ENCODE measurements around the gene TGFBRAP1.

DNA sequence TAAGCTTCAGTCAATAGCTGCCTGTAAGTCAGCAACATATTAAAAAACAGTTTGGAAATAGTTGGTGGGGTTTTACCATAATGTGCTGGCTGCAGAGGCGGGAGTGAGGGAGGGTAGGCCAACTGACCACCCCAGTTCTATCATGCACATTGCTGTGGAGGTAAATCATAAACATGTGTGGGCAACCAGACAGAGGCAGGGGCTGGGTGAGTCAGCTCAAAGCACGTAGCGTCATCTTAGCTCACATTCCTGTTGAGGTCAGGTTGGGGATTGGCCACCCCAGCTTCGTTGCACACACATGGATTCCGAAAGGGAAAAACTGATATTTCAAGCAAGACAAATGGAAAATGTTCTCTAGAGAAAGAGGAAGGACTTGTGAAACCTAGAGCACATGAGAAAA, 68.5 kb downstream of the TGFBRAP1 start:
- no peak for TF ChIP-seq POLR2A (IDR thresholded peaks at IDR 0.05)
- TF ChIP-seq, protein P1, sequence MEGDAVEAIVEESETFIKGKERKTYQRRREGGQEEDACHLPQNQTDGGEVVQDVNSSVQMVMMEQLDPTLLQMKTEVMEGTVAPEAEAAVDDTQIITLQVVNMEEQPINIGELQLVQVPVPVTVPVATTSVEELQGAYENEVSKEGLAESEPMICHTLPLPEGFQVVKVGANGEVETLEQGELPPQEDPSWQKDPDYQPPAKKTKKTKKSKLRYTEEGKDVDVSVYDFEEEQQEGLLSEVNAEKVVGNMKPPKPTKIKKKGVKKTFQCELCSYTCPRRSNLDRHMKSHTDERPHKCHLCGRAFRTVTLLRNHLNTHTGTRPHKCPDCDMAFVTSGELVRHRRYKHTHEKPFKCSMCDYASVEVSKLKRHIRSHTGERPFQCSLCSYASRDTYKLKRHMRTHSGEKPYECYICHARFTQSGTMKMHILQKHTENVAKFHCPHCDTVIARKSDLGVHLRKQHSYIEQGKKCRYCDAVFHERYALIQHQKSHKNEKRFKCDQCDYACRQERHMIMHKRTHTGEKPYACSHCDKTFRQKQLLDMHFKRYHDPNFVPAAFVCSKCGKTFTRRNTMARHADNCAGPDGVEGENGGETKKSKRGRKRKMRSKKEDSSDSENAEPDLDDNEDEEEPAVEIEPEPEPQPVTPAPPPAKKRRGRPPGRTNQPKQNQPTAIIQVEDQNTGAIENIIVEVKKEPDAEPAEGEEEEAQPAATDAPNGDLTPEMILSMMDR (IDR thresholded peaks at IDR 0.05) = no peak

Measured in Peyer's patch (tissue), 4 donors.